GM20000 (cell line): Measurements from ENCODE around the gene CCDC57.

Source experiments
- DNase-seq: peaks from one replicate; pipeline ENCODE4 v3.0.0; 2012; ENCODE audit warnings: low spot score
- CTCF ChIP-seq: IDR thresholded peaks from 2 replicates; pipeline ENCODE4 v1.5.1; 2012; ENCODE audit warnings: mild to moderate bottlenecking, control low read depth; ENCODE audit errors: extremely low read depth, missing control alignments

The CCDC57 gene

GRCh38 chr17:82108038-82108437, 104.6 kb downstream of the CCDC57 start:
- TF ChIP-seq CTCF, result no peak
- no peak for DNase-seq

GRCh38 chr17:82107341-82107860, 105.2 kb downstream of the CCDC57 start:
- TF ChIP-seq CTCF, result peak; percentile 21
- DNase-seq, result peak; percentile 51

- no peak for TF ChIP-seq CTCF
- peak; percentile 57 for DNase-seq
These were observed 105.8 kb downstream of the CCDC57 start for GRCh38 chr17:82106688-82107305.

GRCh38 chr17:82105882-82106687, 106.6 kb downstream of the CCDC57 start:
- DNase-seq, result peak; percentile 93
- TF ChIP-seq CTCF, result peak; percentile 20

- TF ChIP-seq CTCF, result no peak
- DNase-seq, result no peak
These were observed 107.2 kb downstream of the CCDC57 start for GRCh38 chr17:82105417-82105881.

- DNase-seq, result no peak
- TF ChIP-seq CTCF, result no peak
These were observed 107.7 kb downstream of the CCDC57 start for GRCh38 chr17:82104797-82105416.
